SKM-1 (cell line): Measurements from ENCODE around the gene TBC1D4.
"Not testable (repeated sequence)": the region's sequence is repeated elsewhere in the genome, so short reads cannot be mapped to it uniquely, and the experiment has no call there.

ENCODE experiments used
- DNase-seq: peaks from one replicate; lab custom pipeline; 2025; ENCODE audit not compliant: unreplicated experiment; lab: John Stamatoyannopoulos, UW

TBC1D4 gene

DNA sequence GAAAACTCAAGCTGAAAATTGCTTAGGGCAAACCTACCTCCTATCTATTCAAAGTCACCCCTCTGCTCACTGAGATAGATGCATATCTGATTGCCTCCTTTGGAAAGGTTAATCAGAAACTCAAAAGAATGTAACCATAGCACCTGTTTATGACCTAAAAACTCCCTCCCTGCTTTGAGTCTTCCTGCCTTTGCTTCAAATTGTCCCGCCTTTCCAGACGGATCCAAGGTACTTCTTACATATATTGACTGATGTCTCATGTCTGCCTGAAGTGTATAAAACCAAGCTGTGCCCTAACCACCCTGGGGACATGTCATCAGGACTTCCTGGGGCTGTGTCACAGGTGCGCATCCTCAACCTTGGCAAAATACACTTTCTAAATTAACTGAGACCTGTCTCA, 118.6 kb downstream of the TBC1D4 start:
- no peak for DNase-seq

DNA sequence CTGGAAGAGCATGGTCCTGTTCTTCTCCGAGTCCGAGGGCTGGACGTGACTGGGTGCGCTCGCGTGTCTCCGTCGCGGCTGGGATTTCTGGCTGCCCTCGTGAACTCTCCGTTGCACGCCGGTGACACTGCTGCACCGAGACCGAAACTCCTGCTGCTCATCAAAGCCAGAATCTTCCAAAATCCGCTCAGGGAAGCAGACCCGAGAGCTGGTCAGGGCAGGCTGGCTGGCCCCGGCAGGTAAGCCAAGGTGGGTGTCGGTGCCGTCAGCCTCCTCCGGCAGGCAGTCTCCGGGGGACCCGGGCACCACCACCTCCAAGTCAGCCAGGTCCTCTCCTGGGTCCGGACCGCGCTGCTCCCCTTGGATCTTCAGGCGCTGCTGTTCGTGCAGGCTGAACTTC, 119.9 kb downstream of the TBC1D4 start:
- no peak for DNase-seq

DNA sequence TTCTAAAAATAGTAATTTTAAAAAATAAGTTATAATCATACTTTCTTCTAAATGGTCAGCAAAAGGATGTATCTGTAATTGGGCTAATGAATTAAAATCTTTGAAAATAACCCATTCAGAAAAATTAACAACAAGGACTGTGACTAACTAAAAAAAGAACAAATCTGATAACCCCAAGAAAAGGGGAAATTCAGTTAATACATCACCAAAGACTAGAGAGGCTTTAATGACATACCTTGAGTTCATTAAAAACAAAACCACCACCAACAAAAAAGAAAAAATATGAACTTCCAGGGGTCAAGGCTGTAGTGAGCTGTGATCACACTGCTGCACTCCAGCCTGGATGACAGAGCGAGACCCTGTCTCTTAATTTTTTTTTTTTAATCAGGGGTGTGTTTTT, 121.8 kb downstream of the TBC1D4 start:
- DNase-seq = no peak

DNA sequence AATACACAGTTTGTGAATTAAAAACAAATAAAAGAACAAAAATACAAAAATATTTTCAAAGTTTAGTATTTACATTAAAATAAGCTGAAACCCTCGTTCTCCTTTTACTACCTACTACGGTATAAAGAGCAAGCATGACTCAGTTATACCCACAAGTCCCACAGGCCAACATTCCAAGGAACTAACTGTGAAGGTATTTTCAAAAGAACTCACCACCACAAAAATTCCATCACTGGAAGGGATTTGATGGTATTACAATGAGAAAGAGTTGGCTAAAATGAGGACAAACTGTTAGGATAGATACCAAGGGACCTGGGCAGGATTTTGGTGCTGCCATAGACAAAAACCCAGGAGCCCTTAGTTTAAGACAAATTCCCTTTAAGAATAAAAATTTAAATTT, 122.7 kb downstream of the TBC1D4 start:
- no peak for DNase-seq

DNA sequence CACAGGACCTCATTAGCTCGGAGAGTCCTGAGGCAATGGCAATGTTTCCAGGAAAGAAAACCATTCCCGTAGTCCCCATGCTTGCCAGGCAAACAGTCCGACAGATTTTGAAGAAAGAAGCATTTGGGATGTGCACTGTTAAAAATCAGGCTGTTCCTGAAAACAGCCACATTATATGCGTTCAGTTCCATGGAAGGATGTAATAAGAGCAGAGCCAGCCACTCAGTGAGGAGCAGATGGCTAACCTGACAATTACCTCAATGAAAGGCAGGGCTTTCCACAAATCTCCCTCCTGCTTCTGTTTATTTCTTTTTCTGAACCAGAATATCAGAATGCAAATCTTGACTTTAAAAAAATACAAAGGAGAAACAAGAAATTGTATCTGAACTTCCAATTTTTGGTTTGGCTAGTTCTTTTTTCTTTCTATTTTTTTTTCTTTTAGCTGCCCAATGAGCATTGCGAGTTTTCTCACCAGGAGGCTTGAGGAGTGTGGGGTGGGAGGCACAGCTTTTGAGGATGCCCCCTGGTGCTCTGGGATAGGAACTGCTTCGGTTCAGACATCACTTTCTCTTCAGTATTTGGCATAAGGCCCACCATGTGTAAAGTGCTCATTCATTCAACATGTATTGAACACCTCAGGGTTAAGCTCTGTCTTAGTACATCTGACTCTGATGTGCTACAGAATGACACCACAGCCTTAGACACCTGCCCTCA, 124.2 kb downstream of the TBC1D4 start:
- peak; percentile 76 for DNase-seq

DNA sequence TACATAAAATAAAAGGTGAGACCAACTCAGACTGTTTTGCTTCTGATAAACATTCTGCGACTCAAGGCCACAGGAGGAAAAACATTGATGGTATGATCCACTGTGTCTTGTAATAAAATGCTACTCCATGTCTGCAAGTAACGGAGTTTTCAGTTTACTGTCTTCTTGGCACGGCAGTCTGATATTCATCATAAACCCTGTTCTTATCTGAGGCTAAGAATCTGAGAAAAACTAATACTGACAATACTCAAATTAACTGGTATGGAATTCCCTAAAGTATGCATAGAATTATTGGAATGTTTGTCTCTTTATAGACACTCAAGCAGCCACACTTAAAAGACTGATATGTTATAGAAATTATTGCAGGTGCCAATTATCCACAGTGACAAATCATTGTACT, 125.5 kb downstream of the TBC1D4 start:
- no peak for DNase-seq

DNA sequence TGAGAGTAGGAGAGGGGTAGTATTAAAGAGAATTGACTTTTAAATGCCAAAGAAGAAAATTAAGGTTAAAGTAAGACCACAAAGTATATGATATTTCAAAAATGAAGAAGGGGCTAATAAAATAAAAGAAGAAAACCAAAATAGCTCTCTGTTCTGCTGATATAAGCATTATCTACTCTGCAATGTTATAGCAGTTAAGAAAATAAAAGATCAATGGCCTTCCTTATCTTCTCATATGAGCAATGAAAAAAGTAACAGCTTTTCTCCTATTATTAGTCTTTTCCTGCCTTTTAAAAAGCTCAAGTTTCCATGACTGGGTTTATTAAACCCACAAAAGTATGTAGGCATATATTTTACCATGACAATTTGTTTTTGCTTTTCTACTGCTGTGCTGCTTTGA, 126.4 kb downstream of the TBC1D4 start:
- no peak for DNase-seq

DNA sequence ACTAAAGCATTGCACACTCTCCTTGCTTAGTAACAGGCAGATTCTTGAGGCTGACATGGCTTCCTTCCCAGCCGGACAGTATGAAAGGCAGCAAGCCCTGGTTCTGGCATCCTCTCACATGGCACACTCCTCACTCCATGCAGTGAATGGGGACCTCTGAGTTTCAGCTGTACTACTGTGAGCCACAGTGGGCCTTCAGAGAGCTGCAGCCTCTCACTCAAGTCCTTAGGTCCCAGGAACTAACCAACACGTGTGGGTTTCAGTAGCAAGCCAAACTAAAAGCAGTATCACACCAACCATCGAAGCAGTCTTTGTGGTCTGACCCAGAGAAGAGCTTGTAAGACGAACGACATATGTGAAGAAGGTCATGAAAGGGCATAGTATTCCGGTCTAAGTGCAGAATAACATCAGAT, 128.2 kb downstream of the TBC1D4 start:
- DNase-seq = no peak

DNA sequence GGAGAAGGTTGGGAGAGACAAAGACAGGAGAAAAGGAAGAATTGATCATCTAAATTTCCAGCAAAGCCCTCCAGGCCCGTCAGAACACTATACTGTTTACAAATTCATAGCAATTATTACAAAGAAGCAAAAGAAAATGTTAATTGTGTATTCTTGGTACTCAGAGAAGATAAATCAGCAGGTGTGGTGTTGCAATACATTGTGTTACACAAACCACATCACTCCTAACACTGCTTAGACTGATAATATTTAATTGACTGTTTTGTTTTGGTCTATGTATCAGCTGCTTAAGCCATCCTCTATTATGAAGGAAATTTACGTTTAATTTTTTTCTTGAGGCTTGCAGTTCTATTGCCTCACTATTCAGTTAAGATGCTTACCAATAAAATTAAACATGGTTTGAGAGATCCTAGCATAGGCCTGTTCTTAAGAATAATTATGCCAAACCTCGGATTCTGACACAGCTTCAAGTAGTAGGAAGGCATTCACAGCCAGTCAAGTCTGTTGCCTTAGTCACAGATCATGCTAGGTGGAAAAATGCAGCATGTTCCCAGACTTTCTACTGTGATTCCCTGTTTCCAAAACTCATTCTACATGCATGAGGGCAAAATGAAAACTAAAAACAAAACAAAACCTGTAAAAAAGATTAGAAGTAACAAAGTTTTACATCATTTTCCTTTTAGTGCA, 129.2 kb downstream of the TBC1D4 start:
- DNase-seq = no peak

DNA sequence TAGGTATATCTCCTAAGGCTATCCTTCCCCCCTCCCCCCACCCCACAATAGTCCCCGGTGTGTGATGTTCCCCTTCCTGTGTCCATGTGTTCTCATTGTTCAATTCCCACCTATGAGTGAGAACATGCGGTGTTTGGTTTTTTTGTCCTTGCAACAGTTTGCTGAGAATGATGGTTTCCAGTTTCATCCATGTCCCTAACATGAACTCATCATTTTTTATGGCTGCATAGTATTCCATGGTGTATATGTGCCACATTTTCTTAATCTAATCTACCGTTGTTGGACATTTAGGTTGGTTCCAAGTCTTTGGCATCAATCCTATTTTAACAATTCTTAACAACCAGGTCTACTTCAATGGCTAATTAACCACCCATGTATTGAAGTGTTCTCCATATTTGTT, 130.4 kb downstream of the TBC1D4 start:
- DNase-seq = not testable (repeated sequence)

DNA sequence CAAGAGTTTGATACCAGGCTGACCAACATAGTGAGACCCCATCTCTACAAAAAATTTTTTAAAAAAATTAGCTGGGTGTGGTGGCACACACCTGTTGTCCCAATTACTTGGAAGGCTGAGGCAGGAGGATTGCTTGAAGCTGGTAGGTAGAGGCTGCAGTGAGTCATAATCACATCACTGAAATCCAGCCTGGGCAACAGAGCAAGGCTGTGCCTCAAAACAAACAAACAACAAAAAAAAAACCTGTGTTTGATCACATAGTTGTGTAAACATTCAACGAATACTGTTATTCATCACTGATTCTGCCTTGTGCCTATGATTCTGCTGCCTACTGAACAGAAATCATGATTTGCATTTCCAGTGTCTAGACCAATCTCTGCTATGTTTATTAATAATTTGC, 134.0 kb downstream of the TBC1D4 start:
- no peak for DNase-seq

DNA sequence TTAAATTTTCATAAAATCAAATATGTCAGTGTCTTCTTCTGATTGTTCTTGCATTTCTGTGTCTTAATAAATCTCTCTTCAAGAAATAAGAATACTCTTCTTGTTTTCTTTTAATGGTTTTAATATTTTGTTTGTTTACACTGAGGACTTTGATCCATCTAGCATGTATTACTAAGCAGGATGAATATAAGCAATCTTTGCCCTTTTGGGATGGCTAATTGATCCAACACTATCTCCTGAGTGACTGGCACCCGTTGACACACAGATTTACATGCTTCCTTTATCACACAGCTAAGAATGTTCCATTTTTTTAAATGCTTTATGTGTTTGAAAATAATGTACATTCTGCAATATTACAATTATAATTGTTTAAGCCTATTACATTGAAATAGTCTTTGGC, 134.5 kb downstream of the TBC1D4 start:
- DNase-seq = no peak

DNA sequence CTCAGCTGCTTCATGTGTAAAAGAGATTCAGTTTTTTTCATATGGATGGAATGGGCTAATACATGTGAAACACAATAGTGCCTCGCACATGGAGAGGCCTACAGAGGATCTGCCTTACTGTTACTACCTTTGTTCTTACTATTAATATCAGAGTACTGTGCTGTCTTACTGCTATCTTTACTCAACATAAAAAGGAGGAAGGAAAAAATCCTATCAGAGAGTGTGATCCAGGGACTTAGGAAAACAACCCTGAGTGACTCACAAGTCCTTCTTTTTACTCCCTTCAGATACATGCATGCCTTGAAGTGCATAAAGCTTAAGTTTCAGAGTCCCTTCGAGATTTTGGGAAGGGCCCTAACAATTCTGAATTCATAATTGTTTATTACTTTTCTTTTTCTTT, 136.8 kb downstream of the TBC1D4 start:
- no peak for DNase-seq

DNA sequence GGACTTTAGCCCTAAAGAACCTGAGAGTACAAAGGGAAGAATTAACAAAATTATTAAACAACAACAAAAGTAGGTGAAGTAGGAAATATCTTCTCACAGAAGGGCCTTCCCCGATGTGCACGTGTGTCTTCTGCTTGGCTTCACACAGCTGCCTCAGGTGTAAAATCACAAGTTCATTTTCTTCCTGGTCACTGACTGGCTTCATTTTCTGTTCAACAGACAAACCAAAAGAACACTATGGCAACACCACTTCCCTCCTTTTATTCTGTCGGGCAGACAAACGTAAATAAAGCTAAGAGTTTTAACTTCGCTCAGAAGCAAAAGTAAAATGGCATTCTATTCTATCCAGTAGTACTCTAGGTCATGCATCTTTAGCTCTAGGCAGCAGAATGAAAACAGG, 140.9 kb downstream of the TBC1D4 start:
- no peak for DNase-seq

DNA sequence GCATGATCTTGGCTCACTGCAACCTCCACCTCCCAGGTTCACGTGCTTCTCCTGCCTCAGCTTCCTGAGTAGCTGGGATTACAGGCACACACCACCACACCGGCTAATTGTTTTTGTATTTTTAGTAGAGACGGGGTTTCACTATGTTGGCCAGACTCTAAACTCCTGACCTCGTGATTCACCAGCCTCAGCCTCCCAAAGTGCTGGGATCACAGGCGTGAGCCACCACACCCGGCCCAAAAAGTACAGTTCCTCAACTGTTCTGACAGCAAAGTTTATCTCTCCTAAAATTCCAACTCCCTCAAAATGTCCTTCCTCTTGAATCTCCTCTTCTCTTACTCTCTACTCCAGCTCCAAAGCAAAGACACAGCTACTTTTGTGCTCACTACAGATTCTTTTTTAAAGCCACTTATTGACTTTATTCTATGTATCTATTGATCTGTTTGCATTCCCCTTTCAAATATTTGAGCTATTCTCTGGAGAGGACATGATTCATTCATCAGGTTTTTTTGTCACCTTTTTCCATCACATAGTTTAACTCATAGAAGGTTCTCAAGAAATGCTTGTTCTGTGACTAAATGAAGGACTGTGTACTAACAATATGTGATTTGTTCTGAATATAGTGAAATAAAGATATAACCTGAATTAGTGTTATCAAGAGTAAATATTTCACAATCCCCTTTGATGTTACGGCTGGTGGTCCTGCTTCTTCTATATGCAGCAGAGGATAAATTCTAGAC, 142.2 kb downstream of the TBC1D4 start:
- no peak for DNase-seq

DNA sequence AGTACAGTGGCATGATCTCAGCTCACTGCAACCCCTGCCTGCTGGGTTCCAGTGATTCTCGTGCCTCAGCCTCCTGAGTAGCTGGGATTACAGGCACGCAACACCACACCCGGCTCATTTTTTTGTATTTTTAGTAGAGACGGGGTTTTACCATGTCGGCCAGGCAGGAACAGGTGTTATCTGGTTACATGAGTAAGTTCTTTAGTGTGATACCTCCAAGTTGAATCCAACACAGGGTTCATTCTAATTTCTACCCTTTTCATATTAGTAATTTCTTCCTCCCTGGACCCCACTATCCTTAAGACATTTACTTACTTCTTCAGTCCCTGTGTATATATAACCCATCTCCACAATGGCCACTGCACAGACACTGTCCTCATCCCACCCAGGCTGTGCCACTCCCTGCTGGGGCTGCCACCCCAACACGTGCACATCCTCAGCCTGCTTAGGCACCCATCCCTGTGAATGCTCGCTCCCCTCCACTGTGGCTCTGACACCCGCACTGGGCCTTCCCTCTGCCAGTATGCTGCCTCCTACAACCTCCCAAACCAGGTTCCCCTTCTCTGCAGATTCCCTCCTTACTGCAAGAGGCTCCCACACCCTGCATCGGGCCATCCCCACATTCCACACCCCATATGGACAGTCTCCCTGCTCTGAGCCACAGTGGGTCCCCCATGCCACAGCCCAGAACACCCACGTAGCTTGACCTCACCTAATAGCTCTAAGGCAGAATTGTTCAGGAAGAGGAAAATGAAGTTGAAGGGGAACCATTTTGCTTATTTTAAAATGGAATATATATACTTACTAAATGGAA, 147.1 kb downstream of the TBC1D4 start:
- no peak for DNase-seq

DNA sequence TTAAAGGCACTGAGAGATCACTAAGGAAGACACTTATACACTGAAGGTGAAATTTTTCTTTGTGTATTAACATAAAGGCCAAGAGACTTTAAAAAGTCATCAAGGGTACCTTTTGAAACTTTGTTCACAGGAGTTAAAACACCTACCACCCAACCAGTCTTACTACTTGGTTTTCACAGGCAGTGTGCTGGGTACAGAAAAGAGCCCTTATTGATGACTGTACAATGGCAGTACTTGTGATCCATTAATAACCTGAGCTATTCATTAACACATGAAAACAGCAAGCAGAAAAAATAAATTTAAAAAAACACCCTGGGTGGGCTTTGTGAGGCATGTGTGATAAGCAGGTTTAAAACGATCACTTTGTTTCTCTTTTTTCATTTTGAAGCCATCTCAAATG, 148.9 kb downstream of the TBC1D4 start:
- DNase-seq = no peak

DNA sequence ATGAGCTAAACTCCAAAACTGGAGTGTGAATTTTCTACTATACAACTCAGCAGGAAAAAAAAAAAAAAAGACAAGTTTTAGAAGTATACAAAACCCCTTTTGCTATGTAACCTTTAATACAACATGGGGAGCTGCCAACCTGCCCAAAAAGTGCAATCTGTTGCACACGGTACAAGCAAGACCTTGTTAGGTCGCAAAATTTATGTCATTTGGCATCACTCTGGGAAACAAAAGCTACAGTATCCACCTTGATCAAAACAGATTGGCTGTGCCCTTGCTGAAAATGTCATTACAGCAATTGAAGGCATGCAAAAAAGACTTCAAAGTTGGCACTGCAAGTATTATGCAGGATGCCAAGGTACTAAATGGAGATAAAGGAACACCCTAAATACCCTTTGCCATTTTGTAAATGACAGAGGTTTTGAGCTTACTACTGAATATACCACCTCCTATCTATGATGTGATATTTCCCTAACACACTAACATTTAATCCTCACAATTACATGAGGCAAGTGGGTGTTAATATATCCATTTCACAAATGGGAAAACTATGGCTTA, 150.1 kb downstream of the TBC1D4 start:
- no peak for DNase-seq

DNA sequence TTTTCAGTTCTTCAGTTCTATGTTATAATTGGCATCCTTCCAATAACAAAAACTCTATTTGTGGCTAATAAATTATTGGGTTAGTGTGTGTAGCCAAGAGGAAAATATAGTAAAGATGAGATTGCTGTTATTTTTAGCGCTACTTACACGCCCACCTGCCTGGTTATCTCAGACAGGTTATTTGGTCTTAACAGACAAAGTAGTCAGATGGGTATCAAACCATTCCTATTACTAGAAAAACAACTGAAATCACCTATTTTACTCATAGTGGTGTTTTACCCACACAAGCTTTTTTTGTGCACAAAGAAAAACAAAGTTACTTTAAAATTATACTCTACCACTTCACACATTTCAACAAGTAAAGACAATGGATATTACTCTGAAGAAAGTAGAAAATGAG, 151.2 kb downstream of the TBC1D4 start:
- DNase-seq = no peak

DNA sequence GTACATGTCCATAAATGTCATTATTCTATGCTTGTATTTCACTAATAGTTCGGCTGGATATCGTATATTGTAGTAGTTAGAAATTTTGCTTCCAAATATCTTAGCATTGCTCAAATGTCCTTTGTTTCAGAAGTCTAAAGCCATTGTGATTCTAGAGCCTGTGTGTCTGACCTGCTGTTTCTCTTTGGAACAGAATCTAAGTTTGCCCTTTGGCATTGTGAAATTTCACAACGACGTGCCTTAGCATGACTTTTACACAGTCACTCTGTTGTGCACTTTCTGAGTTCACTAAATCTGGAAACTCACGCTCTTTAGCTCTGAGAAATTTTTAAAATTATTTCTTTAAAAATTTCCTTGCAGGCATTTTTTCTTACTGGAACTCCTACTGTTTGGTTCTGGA, 152.2 kb downstream of the TBC1D4 start:
- DNase-seq = no peak

DNA sequence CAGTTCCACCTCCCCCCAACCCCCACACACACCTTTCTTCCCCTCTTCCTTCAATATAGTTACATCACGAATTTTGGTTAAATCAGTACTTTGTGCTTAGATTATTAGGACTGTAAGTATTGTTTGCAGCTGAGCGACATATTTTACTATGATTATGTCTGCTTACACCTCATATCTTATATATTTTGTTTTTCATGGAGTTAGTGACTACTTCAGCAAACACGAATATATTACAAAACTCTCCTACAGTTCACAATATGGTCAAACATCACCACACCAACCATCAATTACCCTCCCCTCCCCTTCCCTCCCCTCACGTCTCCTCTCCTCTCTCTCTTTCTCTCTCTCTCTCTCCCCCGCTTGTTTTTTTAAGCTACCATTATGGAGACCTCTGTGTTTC, 152.9 kb downstream of the TBC1D4 start:
- DNase-seq = no peak
